ENCODE results near the gene SMIM45.

The SMIM45 gene

GRCh38 chr22:42000466-42000865, 48.5 kb downstream of the SMIM45 start:
- DNase-seq: no peak
- no peaks in the 10 kb centered on the region for H4K20me1 ChIP-seq (ENCODE audit: insufficient read depth)
- no peak overlapping the region for H3K4me3 ChIP-seq
- no peak overlapping the region for H3K4me2 ChIP-seq
- no peaks in the 10 kb centered on the region for H3K9me2 ChIP-seq (ENCODE audit: insufficient read depth)
- H3F3A ChIP-seq (ENCODE audit: insufficient read depth, low read depth): peaks cover 6% of the 10 kb centered on the region; the same call in 1 of the 2 replicates
- ChIA-PET CTCF (no interaction called here), POLR2A (ENCODE audit: unreplicated experiment) (no interaction called here)
- peaks cover 6% of the 10 kb centered on the region; the same call in 1 of the 2 replicates for H3K79me2 ChIP-seq (ENCODE audit: low read depth)
- TF ChIP-seq, protein P1, sequence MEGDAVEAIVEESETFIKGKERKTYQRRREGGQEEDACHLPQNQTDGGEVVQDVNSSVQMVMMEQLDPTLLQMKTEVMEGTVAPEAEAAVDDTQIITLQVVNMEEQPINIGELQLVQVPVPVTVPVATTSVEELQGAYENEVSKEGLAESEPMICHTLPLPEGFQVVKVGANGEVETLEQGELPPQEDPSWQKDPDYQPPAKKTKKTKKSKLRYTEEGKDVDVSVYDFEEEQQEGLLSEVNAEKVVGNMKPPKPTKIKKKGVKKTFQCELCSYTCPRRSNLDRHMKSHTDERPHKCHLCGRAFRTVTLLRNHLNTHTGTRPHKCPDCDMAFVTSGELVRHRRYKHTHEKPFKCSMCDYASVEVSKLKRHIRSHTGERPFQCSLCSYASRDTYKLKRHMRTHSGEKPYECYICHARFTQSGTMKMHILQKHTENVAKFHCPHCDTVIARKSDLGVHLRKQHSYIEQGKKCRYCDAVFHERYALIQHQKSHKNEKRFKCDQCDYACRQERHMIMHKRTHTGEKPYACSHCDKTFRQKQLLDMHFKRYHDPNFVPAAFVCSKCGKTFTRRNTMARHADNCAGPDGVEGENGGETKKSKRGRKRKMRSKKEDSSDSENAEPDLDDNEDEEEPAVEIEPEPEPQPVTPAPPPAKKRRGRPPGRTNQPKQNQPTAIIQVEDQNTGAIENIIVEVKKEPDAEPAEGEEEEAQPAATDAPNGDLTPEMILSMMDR (conservative IDR thresholded peaks at IDR 0.05): no peak
- no peak for TF ChIP-seq EZH2 (IDR thresholded peaks at IDR 0.05; ENCODE audit: low read depth)
- peaks cover 16% of the 10 kb centered on the region for H3K4me1 ChIP-seq (replicated peaks; ENCODE audit: insufficient read depth)
- peaks cover 2% of the 10 kb centered on the region; the same call in 1 of the 2 replicates for H3K27me3 ChIP-seq (ENCODE audit: insufficient read depth, low read depth)
- H3K27ac ChIP-seq: no peak overlapping the region
- no peaks in the 10 kb centered on the region; the same call in 1 of the 2 replicates for H3K9me3 ChIP-seq (ENCODE audit: insufficient read depth, low read depth)
- BruUV-seq (replicated peaks): no TSS peak
- intact Hi-C loops (cut with micrococcal nuclease; ENCODE audit: unreplicated experiment): no loop called here
- H2AFZ ChIP-seq: no peak overlapping the region
- no peaks in the 10 kb centered on the region for H3K36me3 ChIP-seq (ENCODE audit: low read depth)

GRCh38 chr22:42001121-42001520, 49.2 kb downstream of the SMIM45 start:
- Histone ChIP-seq H4K20me1 (ENCODE audit: insufficient read depth) (no peaks in the 10 kb centered on the region), H3F3A (ENCODE audit: insufficient read depth, low read depth) (peaks cover 6% of the 10 kb centered on the region; the same call in 1 of the 2 replicates), H3K36me3 (ENCODE audit: low read depth) (no peaks in the 10 kb centered on the region), H3K9me3 (ENCODE audit: insufficient read depth, low read depth) (no peaks in the 10 kb centered on the region; the same call in 1 of the 2 replicates), H3K79me2 (ENCODE audit: low read depth) (peaks cover 6% of the 10 kb centered on the region; the same call in 1 of the 2 replicates), H3K27ac (no peak overlapping the region), H3K4me3 (no peak overlapping the region), H2AFZ (no peak overlapping the region), H3K4me2 (no peak overlapping the region), H3K27me3 (ENCODE audit: insufficient read depth, low read depth) (no peaks in the 10 kb centered on the region), H3K9me2 (ENCODE audit: insufficient read depth) (no peaks in the 10 kb centered on the region), H3K4me1 (replicated peaks; ENCODE audit: insufficient read depth) (peaks cover 16% of the 10 kb centered on the region)
- ChIA-PET CTCF (no interaction called here), POLR2A (ENCODE audit: unreplicated experiment) (no interaction called here)
- no peak for DNase-seq
- TF ChIP-seq EZH2 (IDR thresholded peaks at IDR 0.05; ENCODE audit: low read depth): no peak
- TF ChIP-seq, protein P1 (conservative IDR thresholded peaks at IDR 0.05): no peak
- intact Hi-C loops (cut with micrococcal nuclease; ENCODE audit: unreplicated experiment): no loop called here
- BruUV-seq (replicated peaks): no TSS peak

DNA sequence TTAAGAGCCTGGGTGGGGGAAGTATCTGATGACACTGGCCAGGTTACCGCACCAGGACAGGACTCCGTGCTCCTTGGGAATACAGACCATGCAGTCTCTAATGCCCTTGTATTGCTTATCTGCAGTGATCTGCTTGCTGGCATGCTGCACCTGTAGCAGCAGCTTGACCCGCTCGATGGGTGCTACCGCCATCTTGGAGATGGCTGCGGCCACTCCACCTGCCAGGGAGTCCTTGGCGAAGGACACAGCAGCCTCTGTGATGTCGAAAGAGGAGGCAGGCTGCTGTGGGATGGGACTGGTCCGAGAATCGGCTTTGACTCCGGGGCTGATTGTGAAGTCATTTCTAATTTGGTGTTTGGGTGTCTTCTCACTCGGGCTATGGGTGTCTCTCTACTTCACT, 49.8 kb downstream of the SMIM45 start:
- no peak for DNase-seq
- Histone ChIP-seq H3K9me2 (ENCODE audit: insufficient read depth) (no peaks in the 10 kb centered on the region), H3K36me3 (ENCODE audit: low read depth) (no peaks in the 10 kb centered on the region), H3F3A (ENCODE audit: insufficient read depth, low read depth) (peaks cover 6% of the 10 kb centered on the region; the same call in 1 of the 2 replicates), H3K4me1 (replicated peaks; ENCODE audit: insufficient read depth) (peaks cover 16% of the 10 kb centered on the region), H4K20me1 (ENCODE audit: insufficient read depth) (no peaks in the 10 kb centered on the region), H3K27me3 (ENCODE audit: insufficient read depth, low read depth) (no peaks in the 10 kb centered on the region), H2AFZ (no peak overlapping the region), H3K4me3 (no peak overlapping the region), H3K79me2 (ENCODE audit: low read depth) (peaks cover 6% of the 10 kb centered on the region; the same call in 1 of the 2 replicates), H3K9me3 (ENCODE audit: insufficient read depth, low read depth) (no peaks in the 10 kb centered on the region; the same call in 1 of the 2 replicates), H3K4me2 (no peak overlapping the region), H3K27ac (no peak overlapping the region)
- no TSS peak for BruUV-seq (replicated peaks)
- TF ChIP-seq, protein P1 (conservative IDR thresholded peaks at IDR 0.05): no peak
- no peak for TF ChIP-seq EZH2 (IDR thresholded peaks at IDR 0.05; ENCODE audit: low read depth)
- intact Hi-C loops (cut with micrococcal nuclease; ENCODE audit: unreplicated experiment): no loop called here
- ChIA-PET CTCF (no interaction called here), POLR2A (ENCODE audit: unreplicated experiment) (no interaction called here)

Data from PC-9 (cell line).